WTC11 (cell line): ENCODE measurements around the gene GABBR2. TPM values are rescaled to one million over a fixed set of nuclear protein-coding genes. Genes with fewer than 3 reads are reported as not detected.

Source experiments
- ATAC-seq: fragments of 200-7000 bp; cut with Tn5 transposase; 2 replicates; pipeline ENCODE4 v1.10.0; 2021; ENCODE audit warnings: mild to moderate bottlenecking, moderate library complexity
- CTCF ChIA-PET: fragments of 300-600 bp; sonication (Branson Sonifier 250); formaldehyde crosslinking; loops from one replicate; lab custom pipeline; 2021; ENCODE audit warnings: antibody characterized with exemption; lab: Charles Lee
- POLR2A ChIA-PET: fragments of 350-600 bp; sonication (Branson Sonifier 250); formaldehyde crosslinking; loops from one replicate; lab custom pipeline; 2021; ENCODE audit warnings: antibody characterized with exemption; lab: Charles Lee
- DNase-seq: peaks from one replicate; pipeline ENCODE4 v3.0.0; 2021; ENCODE audit warnings: low spot score
- H3K27ac Mint-ChIP-seq: 2 replicates; pipeline ENCODE4 v1.8.0; 2021; ENCODE audit warnings: mixed read lengths
- H3K27me3 Mint-ChIP-seq: 2 replicates; pipeline ENCODE4 v1.8.0; 2021; ENCODE audit warnings: low read depth, mild to moderate bottlenecking, moderate library complexity, mixed read lengths
- H3K36me3 Mint-ChIP-seq: 2 replicates; pipeline ENCODE4 v1.8.0; 2021; ENCODE audit warnings: mixed read lengths
- H3K4me1 Mint-ChIP-seq: 2 replicates; pipeline ENCODE4 v1.8.0; 2022; ENCODE audit warnings: mixed read lengths
- H3K4me3 Mint-ChIP-seq: 2 replicates; pipeline ENCODE4 v1.8.0; 2021; ENCODE audit warnings: mild to moderate bottlenecking, moderate library complexity, mixed read lengths
- H3K9me3 Mint-ChIP-seq: 2 replicates; pipeline ENCODE4 v1.8.0; 2021; ENCODE audit warnings: mixed read lengths
- ATF2 ChIP-seq: sonication (generic); formaldehyde crosslinking; IDR thresholded peaks from 2 replicates; pipeline ENCODE4 v1.8.1; 2022; ENCODE audit warnings: low read depth, missing genetic modification reagents, borderline replicate concordance
- GRHL2 ChIP-seq: fragments of 250-450 bp; sonication (Bioruptor Pico); IDR thresholded peaks from 2 replicates; pipeline ENCODE4 v1.8.0; 2022; ENCODE audit warnings: mild to moderate bottlenecking, moderate library complexity; ENCODE audit not compliant: insufficient replicate concordance, severe bottlenecking
- JAZF1 ChIP-seq: fragments of 250-450 bp; sonication (Bioruptor Pico); IDR thresholded peaks from 2 replicates; pipeline ENCODE4 v1.9.0; 2021; ENCODE audit warnings: moderate library complexity, mild to moderate bottlenecking, inconsistent platforms
- JUN ChIP-seq: sonication (generic); formaldehyde crosslinking; IDR thresholded peaks from 2 replicates; pipeline ENCODE4 v1.8.0; 2023; ENCODE audit warnings: mild to moderate bottlenecking, missing genetic modification reagents
- MYBL2 ChIP-seq: sonication (generic); formaldehyde crosslinking; IDR thresholded peaks from 2 replicates; pipeline ENCODE4 v1.8.1; 2023; ENCODE audit warnings: mild to moderate bottlenecking, moderate library complexity, missing genetic modification reagents
- NFE2L1 ChIP-seq: sonication (generic); formaldehyde crosslinking; IDR thresholded peaks from 2 replicates; pipeline ENCODE4 v1.8.1; 2023; ENCODE audit warnings: missing genetic modification reagents
- TCF7 ChIP-seq: sonication (generic); formaldehyde crosslinking; IDR thresholded peaks from 2 replicates; pipeline ENCODE4 v1.8.0; 2022; ENCODE audit warnings: mild to moderate bottlenecking, low read depth, missing genetic modification reagents, moderate library complexity
- TEAD4 ChIP-seq: sonication (generic); formaldehyde crosslinking; IDR thresholded peaks from 2 replicates; pipeline ENCODE4 v1.8.0; 2022; ENCODE audit warnings: mild to moderate bottlenecking, missing genetic modification reagents
- TP53 ChIP-seq: sonication (generic); formaldehyde crosslinking; IDR thresholded peaks from 2 replicates; pipeline ENCODE4 v1.8.1; 2023; ENCODE audit warnings: mild to moderate bottlenecking, missing genetic modification reagents
- USF1 ChIP-seq: sonication (generic); formaldehyde crosslinking; IDR thresholded peaks from 2 replicates; pipeline ENCODE4 v1.8.0; 2022; ENCODE audit warnings: mild to moderate bottlenecking, missing genetic modification reagents
- ZBTB43 ChIP-seq: sonication (generic); formaldehyde crosslinking; IDR thresholded peaks from 2 replicates; pipeline ENCODE4 v1.8.1; 2023; ENCODE audit warnings: mild to moderate bottlenecking, missing genetic modification reagents
- ZNF121 ChIP-seq: sonication (generic); formaldehyde crosslinking; IDR thresholded peaks from 2 replicates; pipeline ENCODE4 v1.8.0; 2023; ENCODE audit warnings: missing genetic modification reagents
- ZNF416 ChIP-seq: fragments of 250-450 bp; sonication (Bioruptor Pico); IDR thresholded peaks from 2 replicates; pipeline ENCODE4 v1.9.0; 2021; ENCODE audit warnings: mild to moderate bottlenecking, inconsistent platforms
- total RNA-seq: library from RNA; stranded (reverse); gene quantifications from 3 replicates; pipeline ENCODE4 v1.2.3, GENCODE V29; 2021
- TF ChIP-seq, protein P1 (sequence below): sonication (generic); formaldehyde crosslinking; IDR thresholded peaks from 2 replicates; pipeline ENCODE4 v1.8.1; 2022; ENCODE audit warnings: mild to moderate bottlenecking, missing genetic modification reagents, moderate library complexity, borderline replicate concordance
- TF ChIP-seq, protein P2 (sequence below): sonication (generic); formaldehyde crosslinking; IDR thresholded peaks from 2 replicates; pipeline ENCODE4 v1.8.0; 2022; ENCODE audit warnings: mild to moderate bottlenecking, missing genetic modification reagents
- TF ChIP-seq, protein P3 (sequence below): fragments of 250-450 bp; sonication (Bioruptor Pico); IDR thresholded peaks from 2 replicates; pipeline ENCODE4 v1.9.0; 2021; ENCODE audit warnings: mild to moderate bottlenecking
- TF ChIP-seq, protein P4 (sequence below): fragments of 250-450 bp; sonication (Bioruptor Pico); IDR thresholded peaks from 2 replicates; pipeline ENCODE4 v1.8.0; 2021; ENCODE audit warnings: mild to moderate bottlenecking
- TF ChIP-seq, protein P5 (sequence below): fragments of 200-600 bp; IDR thresholded peaks from 2 replicates; pipeline ENCODE4 v1.8.0; 2022; ENCODE audit warnings: antibody characterized with exemption

GABBR2 gene
- total RNA-seq, 1 experiment from 2014 or later, result 0.92 TPM

GRCh38 chr9:98724810-98725530 lies 16.2 kb upstream of the GABBR2 start:
- TF ChIP-seq NFE2L1 (CRISPR knock-in tag) (no peak), JUN (no peak), GRHL2 (CRISPR knock-in tag) (no peak)
- TF ChIP-seq, protein P1, sequence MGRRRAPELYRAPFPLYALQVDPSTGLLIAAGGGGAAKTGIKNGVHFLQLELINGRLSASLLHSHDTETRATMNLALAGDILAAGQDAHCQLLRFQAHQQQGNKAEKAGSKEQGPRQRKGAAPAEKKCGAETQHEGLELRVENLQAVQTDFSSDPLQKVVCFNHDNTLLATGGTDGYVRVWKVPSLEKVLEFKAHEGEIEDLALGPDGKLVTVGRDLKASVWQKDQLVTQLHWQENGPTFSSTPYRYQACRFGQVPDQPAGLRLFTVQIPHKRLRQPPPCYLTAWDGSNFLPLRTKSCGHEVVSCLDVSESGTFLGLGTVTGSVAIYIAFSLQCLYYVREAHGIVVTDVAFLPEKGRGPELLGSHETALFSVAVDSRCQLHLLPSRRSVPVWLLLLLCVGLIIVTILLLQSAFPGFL (CRISPR knock-in tag), result no peak
- H3K36me3 Mint-ChIP-seq, result no peaks in the 10 kb centered on the region
- H3K4me1 Mint-ChIP-seq, result no peaks in the 10 kb centered on the region
- ChIA-PET CTCF (interaction anchor here (1.0 to 2.1 kb wide), 5 partner anchors 46 to 469 kb away, joined by 3 to 7 read pairs (median 3); partner anchors contain the start of gene TBC1D2), POLR2A (interaction anchor here (0.5 kb wide), 1 partner anchor 27 kb away, joined by 3 read pairs; no protein-coding TSS in a partner anchor)
- no peak overlapping the region for H3K27ac Mint-ChIP-seq
- H3K4me3 Mint-ChIP-seq, result no peak overlapping the region
- no peak for ATAC-seq
- H3K9me3 Mint-ChIP-seq, result no peaks in the 10 kb centered on the region
- no peak for DNase-seq
- H3K27me3 Mint-ChIP-seq, result peaks cover 7% of the 10 kb centered on the region; the same call in 1 of the 2 replicates

GRCh38 chr9:98721643-98722042 lies 12.9 kb upstream of the GABBR2 start:
- TF ChIP-seq ZBTB43 (CRISPR knock-in tag) (no peak), ATF2 (CRISPR knock-in tag) (no peak), JAZF1 (CRISPR knock-in tag) (no peak), MYBL2 (CRISPR knock-in tag) (no peak), TEAD4 (no peak), ZNF416 (CRISPR knock-in tag) (no peak), USF1 (CRISPR knock-in tag) (no peak), ZNF121 (no peak), TP53 (no peak), TCF7 (CRISPR knock-in tag) (no peak)
- TF ChIP-seq, protein P1 (CRISPR knock-in tag), result no peak
- TF ChIP-seq, protein P2, sequence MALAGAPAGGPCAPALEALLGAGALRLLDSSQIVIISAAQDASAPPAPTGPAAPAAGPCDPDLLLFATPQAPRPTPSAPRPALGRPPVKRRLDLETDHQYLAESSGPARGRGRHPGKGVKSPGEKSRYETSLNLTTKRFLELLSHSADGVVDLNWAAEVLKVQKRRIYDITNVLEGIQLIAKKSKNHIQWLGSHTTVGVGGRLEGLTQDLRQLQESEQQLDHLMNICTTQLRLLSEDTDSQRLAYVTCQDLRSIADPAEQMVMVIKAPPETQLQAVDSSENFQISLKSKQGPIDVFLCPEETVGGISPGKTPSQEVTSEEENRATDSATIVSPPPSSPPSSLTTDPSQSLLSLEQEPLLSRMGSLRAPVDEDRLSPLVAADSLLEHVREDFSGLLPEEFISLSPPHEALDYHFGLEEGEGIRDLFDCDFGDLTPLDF (CRISPR knock-in tag), result no peak
- TF ChIP-seq, protein P3, sequence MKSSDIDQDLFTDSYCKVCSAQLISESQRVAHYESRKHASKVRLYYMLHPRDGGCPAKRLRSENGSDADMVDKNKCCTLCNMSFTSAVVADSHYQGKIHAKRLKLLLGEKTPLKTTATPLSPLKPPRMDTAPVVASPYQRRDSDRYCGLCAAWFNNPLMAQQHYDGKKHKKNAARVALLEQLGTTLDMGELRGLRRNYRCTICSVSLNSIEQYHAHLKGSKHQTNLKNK (CRISPR knock-in tag), result no peak
- TF ChIP-seq, protein P4, sequence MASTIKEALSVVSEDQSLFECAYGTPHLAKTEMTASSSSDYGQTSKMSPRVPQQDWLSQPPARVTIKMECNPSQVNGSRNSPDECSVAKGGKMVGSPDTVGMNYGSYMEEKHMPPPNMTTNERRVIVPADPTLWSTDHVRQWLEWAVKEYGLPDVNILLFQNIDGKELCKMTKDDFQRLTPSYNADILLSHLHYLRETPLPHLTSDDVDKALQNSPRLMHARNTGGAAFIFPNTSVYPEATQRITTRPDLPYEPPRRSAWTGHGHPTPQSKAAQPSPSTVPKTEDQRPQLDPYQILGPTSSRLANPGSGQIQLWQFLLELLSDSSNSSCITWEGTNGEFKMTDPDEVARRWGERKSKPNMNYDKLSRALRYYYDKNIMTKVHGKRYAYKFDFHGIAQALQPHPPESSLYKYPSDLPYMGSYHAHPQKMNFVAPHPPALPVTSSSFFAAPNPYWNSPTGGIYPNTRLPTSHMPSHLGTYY (CRISPR knock-in tag), result no peak
- TF ChIP-seq, protein P5, sequence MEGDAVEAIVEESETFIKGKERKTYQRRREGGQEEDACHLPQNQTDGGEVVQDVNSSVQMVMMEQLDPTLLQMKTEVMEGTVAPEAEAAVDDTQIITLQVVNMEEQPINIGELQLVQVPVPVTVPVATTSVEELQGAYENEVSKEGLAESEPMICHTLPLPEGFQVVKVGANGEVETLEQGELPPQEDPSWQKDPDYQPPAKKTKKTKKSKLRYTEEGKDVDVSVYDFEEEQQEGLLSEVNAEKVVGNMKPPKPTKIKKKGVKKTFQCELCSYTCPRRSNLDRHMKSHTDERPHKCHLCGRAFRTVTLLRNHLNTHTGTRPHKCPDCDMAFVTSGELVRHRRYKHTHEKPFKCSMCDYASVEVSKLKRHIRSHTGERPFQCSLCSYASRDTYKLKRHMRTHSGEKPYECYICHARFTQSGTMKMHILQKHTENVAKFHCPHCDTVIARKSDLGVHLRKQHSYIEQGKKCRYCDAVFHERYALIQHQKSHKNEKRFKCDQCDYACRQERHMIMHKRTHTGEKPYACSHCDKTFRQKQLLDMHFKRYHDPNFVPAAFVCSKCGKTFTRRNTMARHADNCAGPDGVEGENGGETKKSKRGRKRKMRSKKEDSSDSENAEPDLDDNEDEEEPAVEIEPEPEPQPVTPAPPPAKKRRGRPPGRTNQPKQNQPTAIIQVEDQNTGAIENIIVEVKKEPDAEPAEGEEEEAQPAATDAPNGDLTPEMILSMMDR, result no peak
- H3K9me3 Mint-ChIP-seq, result no peaks in the 10 kb centered on the region
- no peak overlapping the region for H3K27ac Mint-ChIP-seq
- ATAC-seq, result no peak
- H3K4me3 Mint-ChIP-seq, result no peak overlapping the region
- H3K4me1 Mint-ChIP-seq, result no peaks in the 10 kb centered on the region
- H3K36me3 Mint-ChIP-seq, result no peaks in the 10 kb centered on the region
- DNase-seq, result no peak
- peaks cover 9% of the 10 kb centered on the region for H3K27me3 Mint-ChIP-seq
- POLR2A ChIA-PET, result no interaction called here
- CTCF ChIA-PET, result interaction anchor here (0.5 to 1.3 kb wide), 3 partner anchors 9 to 78 kb away, joined by 3 to 4 read pairs (median 3); no protein-coding TSS in a partner anchor
